ENCODE measurements around the gene CD37. TPM values are rescaled to one million over a fixed set of nuclear protein-coding genes. Genes with fewer than 3 reads are reported as not detected.

CD37 gene
- total and polyA plus RNA-seq, 12 donors: 0.61 to 27.1 (median 14.6) TPM

DNA sequence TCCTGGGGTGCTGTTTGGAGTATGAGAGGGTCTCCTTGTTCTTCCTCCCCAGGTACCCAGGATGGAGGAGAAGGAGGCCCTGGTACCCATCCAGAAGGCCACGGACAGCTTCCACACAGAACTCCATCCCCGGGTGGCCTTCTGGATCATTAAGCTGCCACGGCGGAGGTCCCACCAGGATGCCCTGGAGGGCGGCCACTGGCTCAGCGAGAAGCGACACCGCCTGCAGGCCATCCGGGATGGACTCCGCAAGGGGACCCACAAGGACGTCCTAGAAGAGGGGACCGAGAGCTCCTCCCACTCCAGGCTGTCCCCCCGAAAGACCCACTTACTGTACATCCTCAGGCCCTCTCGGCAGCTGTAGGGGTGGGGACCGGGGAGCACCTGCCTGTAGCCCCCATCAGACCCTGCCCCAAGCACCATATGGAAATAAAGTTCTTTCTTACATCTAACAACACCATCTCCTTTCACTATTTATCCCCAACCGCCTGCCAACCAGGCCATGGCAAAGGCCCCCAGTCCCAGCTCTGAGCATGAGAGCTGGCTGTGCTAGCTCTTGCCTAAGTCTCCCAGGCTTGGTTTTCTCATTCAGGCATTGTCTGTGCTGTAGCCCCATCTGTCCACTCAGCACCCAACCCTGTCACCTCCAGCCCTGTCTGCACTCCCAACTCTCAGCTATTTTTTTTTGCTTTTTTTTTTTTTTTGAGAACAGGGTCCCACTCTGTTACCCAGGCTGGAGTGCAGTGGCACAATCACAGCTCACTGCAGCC is 39.6 kb downstream of the CD37 start:
- DNase-seq: no peak
- TF ChIP-seq POLR2A (IDR thresholded peaks at IDR 0.05) (no peak), CTCF (IDR thresholded peaks at IDR 0.05) (no peak)
- no peak overlapping the region for H3K4me3 ChIP-seq
- H3K27me3 ChIP-seq: no peaks in the 10 kb centered on the region
- intact Hi-C loops (cut with DNase I): no loop called here
- 86 to 93% (median 87%) methylated on average over 9 to 16 of the region's 16 CpGs for WGBS, 4 donors
- no peaks in the 10 kb centered on the region for H3K9me3 ChIP-seq (replicated peaks in 1 of 3)
- H3K4me1 ChIP-seq (replicated peaks in 1 of 2): no peaks in the 10 kb centered on the region
- H3K27ac ChIP-seq: no peak overlapping the region
- no peaks in the 10 kb centered on the region for H3K36me3 ChIP-seq (replicated peaks in 1 of 2)

DNA sequence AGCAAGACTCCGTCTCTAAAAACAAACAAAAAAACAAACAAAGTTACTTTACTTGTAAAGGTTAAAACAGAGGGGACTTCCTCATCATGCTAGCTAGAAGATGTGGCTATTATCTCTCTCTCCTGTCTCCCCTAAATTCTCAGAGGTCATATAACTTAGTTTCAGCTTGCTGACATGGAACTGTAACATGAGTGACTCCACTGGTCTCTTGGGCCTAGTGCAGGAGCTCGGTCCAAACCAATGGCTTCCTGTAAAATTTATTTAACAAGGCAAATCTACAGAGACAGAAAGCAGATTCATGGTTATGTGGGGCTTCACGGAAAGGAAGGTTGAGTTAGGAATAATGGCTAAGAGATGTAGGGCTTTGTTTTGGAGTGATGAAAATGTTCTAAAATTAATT is 43.3 kb downstream of the CD37 start:
- H3K27ac ChIP-seq: no peak overlapping the region
- no peaks in the 10 kb centered on the region for H3K27me3 ChIP-seq
- WGBS, 4 donors: 77 to 85% (median 84%) methylated on average over 3 of the region's 3 CpGs
- H3K36me3 ChIP-seq (replicated peaks in 1 of 2): no peaks in the 10 kb centered on the region
- TF ChIP-seq POLR2A (IDR thresholded peaks at IDR 0.05): no peak
- no peak overlapping the region for H3K4me3 ChIP-seq
- intact Hi-C loops (cut with DNase I): no loop called here
- no peaks in the 10 kb centered on the region for H3K4me1 ChIP-seq (replicated peaks in 1 of 2)
- no peak for DNase-seq
- peaks cover 0 to 4% (median 0%) of the 10 kb centered on the region in 3 donors for H3K9me3 ChIP-seq (replicated peaks in 1 of 3)

DNA sequence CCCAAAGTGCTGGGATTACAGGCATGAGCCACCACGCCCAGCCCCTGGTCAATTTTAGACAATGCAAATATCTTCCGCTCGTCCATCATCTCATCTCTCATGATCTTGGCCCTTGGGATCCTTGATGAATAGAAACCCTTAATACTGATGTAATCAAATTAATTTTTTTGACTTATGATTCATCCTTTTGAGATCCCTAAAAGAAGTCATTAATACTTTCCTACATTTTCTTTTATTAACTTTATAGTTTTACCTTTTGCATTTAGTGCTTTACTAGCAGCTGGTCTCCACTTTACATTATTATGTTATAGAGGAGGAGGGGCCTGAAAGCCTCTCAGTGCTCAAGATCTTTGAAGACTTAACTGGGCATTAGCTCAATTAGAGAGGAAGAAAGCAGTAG is 45.2 kb downstream of the CD37 start:
- intact Hi-C loops (cut with DNase I): no loop called here
- no peaks in the 10 kb centered on the region for H3K36me3 ChIP-seq (replicated peaks in 1 of 2)
- no peak for DNase-seq
- peaks cover 0 to 4% (median 0%) of the 10 kb centered on the region in 3 donors for H3K9me3 ChIP-seq (replicated peaks in 1 of 3)
- 83 to 94% (median 87%) methylated on average over 3 of the region's 3 CpGs for WGBS, 4 donors
- no peak overlapping the region for H3K4me3 ChIP-seq
- H3K27ac ChIP-seq: no peak overlapping the region
- TF ChIP-seq POLR2A (IDR thresholded peaks at IDR 0.05) (no peak), CTCF (IDR thresholded peaks at IDR 0.05) (no peak)
- no peaks in the 10 kb centered on the region for H3K27me3 ChIP-seq
- H3K4me1 ChIP-seq (replicated peaks in 1 of 2): no peaks in the 10 kb centered on the region

DNA sequence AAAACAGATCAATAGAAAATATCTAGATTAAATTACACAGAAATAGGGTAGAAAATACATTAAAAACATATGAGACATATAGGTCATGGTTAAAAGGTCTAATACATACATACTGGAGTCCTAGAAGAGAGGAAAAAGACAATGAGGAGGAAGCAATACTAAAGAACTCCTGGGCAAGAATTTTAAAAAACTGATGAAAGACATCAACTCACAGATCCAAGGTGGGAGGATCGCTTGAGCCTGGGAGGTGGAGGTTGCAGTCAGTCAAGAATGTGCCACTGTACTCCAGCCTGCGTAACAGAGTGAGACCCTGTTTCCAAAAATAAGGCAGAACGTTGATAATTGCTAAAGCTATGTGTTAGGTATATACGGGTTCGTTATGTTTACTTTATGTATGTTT is 47.4 kb downstream of the CD37 start:
- Histone ChIP-seq H3K36me3 (replicated peaks in 1 of 2) (no peaks in the 10 kb centered on the region), H3K9me3 (replicated peaks in 1 of 3) (peaks cover 0 to 4% (median 0%) of the 10 kb centered on the region in 3 donors), H3K27me3 (no peaks in the 10 kb centered on the region), H3K4me3 (no peak overlapping the region), H3K4me1 (replicated peaks in 1 of 2) (no peaks in the 10 kb centered on the region), H3K27ac (no peak overlapping the region)
- intact Hi-C loops (cut with DNase I): no loop called here
- 85 to 92% (median 89%) methylated on average over 5 of the region's 5 CpGs for WGBS, 4 donors
- DNase-seq: no peak
- no peak for TF ChIP-seq POLR2A (IDR thresholded peaks at IDR 0.05)
- TF ChIP-seq CTCF (IDR thresholded peaks at IDR 0.05): no peak

GRCh38 chr19:49383599-49383998 is 48.4 kb downstream of the CD37 start:
- WGBS, 4 donors: 0 to 83% (median 45%) methylated on average over 1 of the region's 1 CpG
- DNase-seq: no peak
- Histone ChIP-seq H3K36me3 (replicated peaks in 1 of 2) (no peaks in the 10 kb centered on the region), H3K27me3 (no peaks in the 10 kb centered on the region), H3K27ac (no peak overlapping the region), H3K9me3 (replicated peaks in 1 of 3) (peaks cover 0 to 4% (median 0%) of the 10 kb centered on the region in 3 donors), H3K4me1 (replicated peaks in 1 of 2) (no peaks in the 10 kb centered on the region), H3K4me3 (no peak overlapping the region)
- intact Hi-C loops (cut with DNase I): no loop called here
- no peak for TF ChIP-seq POLR2A (IDR thresholded peaks at IDR 0.05)
- no peak for TF ChIP-seq CTCF (IDR thresholded peaks at IDR 0.05)

Measured in adrenal gland (tissue), 12 donors.